Fibroblast of skin of right biceps (primary cell): ENCODE data around the gene RAD51C.
"Not testable (repeated sequence)": the region's sequence is repeated elsewhere in the genome, so short reads cannot be mapped to it uniquely, and the experiment has no call there.

Source experiments
- DNase-seq: peaks from one replicate; pipeline ENCODE4 v3.0.0-alpha.2; 2013

The RAD51C gene

DNA sequence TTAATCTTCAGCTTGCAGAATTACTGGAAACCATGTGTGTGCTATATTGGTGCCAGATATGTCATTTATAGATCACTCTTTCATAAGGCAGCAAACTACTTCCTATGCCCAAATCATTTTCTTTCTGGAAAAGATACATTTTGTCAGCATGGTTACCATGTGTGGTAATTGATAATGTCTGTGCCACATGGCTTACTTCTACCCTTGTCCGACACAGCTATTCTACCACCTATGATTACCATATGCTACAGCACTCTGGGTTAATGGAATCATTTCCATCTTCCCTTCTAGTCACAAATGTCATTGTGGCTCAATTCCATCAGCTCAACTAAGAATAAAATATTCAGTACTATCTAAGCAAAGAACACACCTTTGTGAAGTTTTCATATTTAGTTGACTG lies 55.3 kb downstream of the RAD51C start:
- no peak for DNase-seq

DNA sequence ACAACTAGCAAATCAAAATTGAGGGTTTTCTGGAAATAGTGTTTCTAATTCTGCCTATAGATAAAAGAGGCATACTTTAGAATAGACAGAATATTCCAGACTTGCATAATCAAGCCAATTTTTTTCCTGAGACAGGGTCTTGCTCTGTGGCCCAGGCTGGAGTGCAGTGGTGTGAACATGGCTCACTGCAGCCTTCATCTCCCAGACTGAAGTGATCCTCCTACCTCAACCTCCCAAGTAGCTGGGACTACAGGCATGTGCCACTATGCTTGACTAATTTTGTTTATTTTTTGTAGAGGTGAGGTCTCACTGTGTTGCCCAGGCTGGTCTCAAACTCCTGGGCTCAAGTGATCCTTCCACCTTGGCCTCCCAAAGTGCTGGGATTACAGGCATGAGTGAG lies 57.2 kb downstream of the RAD51C start:
- not testable (repeated sequence) for DNase-seq

DNA sequence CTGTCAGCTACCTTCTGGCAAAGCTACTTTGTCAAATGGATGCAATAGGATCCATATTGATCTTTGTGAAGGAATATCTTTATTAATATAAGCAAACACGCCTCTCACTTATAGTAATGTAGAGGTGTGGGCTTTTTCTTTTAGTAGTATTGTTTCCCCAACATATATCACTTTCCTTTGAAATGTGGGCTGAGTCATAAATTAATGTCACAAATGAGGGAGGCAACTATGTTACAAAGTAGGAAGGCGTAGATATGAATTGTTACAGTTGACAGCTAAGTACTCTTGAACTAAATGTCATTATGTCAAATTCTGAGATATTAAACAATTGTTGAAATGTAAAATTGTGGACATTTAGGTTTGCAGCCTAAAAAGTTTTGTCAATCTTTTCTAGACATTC lies 60.6 kb downstream of the RAD51C start:
- no peak for DNase-seq

DNA sequence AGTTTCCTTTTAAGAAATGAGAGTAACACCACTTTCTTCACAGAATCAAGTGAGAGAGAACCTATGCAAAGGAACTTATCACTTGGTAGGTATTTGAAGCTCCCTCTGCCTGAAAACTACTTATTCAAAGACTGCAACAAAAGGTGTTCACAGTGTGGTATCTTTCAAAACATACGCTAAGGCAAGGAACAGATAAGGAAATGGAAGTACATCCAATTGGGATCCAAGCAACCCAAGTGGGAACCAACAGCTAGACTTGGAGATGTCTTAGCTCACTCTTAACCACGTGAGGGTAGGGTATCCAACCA lies 62.8 kb downstream of the RAD51C start:
- DNase-seq, result no peak

DNA sequence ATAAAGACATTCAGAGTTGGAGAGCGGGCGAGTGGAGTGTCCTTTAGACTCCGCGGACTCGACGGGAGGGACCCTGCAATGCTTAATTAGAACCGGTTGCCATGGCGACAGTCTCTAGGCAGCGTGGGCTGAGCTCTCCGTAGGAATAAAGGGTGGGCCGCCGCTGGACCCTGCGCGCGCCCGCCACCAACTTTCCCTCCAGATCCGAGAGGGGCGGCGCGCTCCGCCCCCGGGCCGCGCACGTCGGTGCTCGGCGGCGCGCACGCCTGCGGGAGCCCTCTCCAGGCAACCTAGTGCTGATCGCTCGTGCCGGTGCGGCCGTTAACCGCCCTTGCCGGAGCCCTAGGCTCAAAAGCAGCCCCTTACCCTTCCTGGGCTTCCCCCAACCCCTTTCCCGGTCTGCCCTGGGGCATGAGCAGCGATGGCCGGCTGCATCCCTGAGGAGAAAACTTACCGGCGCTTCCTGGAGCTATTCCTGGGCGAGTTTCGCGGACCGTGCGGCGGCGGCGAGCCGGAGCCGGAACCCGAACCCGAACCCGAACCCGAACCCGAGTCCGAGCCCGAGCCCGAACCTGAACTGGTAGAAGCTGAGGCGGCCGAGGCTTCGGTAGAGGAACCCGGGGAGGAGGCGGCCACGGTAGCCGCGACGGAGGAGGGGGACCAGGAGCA lies 63.3 kb downstream of the RAD51C start, which contains the start of gene PPM1E:
PPM1E (plus strand) TSS at position 278 of the 669 bp plus-strand sequence.
- peak; percentile 51 for DNase-seq

DNA sequence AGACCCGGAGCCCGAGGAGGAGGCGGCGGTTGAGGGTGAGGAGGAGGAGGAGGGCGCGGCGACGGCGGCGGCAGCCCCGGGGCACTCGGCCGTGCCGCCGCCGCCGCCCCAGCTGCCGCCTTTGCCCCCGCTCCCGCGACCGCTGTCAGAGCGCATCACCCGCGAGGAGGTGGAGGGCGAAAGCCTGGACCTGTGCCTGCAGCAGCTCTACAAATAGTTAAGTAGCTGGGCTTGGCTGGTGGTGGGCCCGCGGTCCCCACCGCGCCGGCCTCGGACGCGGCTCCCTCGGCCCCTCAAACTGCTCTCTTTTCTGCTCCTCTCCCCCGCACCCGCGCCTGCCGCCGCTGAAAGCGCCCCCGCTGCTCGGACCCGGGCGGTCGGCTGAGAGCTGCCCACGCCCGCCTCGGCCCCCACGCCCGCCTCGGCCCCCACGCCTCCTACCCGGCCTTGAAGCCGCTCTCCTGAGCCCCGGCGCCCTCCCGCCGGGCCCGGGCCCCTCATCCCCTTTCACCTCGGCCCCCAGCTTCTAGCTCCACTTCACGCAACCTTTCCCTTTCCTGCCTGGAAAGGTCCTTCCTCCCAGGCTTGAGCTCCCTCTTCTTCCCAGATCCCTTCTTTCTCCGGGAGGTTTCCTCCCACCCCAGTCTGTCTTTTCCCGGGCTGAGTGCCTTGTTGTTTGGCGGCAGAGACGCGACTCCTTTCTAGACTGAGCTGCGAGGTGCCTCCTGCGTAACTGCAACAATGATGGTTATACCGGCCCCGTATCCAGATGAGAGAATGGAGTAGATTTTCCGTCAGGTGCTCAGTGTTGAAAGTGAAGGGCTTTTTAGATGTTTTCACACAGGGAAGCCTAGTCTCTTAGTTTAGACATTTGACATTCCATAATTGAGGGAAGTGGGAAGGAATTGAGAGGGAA lies 64.1 kb downstream of the RAD51C start:
- DNase-seq, result peak; percentile 2

DNA sequence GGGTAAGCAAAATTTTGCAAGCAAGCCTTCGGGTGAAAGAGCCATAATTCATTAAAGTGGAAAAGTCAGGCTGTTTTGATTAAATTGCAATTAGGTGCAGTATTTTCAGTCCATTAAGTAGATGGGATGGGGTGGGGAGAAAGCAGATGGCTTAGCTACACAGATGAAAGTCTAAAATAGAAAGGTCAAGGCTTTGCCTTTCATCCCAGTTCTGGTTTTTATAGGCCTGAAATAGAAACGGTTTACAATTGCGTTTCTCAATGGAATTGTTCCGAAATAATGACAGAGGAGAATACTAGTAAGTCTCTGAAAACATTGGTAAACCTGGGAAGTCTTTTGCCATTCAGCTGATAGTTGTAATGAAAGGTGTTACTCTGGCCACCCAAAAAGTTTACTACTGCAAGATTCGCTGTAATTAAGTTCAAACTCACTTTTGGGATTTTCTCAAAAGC lies 64.8 kb downstream of the RAD51C start:
- no peak for DNase-seq

DNA sequence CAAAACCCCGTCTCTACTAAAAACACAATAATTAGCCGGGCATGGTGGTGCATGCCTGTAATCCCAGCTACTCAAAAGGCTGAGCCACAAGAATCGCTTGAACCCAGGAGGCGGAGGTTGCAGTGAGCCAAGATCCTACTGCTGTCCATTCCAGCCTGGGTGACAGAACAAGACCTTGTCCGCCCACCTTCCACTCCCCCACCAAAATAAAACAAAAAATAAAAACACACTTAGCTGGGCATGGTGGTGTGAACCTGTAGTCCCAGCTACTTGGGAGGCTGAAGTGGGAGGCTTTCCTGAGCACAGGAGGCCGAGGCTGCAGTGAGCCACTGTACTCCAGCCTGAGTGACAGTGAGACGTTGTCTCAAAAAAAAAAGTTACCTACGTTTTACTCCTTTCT lies 66.5 kb downstream of the RAD51C start:
- DNase-seq, result no peak

DNA sequence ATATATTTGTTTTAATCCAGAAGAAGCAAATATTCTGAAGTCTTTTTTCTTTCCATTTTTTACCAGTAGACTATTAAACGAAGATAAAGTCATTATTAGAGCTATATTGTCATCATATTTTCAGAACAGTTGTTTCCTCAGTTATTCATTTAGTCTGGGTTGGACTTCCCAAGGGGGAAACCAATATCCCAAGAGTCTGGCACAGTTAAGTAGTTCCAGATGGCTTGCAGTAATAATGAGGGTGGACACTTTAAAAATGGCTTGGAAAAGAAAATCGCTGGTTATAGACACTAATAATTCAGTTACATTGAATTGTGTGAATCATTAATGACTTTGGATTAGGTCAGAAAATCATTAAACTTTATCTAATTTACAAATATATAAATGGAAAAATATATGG lies 67.1 kb downstream of the RAD51C start:
- DNase-seq, result no peak

DNA sequence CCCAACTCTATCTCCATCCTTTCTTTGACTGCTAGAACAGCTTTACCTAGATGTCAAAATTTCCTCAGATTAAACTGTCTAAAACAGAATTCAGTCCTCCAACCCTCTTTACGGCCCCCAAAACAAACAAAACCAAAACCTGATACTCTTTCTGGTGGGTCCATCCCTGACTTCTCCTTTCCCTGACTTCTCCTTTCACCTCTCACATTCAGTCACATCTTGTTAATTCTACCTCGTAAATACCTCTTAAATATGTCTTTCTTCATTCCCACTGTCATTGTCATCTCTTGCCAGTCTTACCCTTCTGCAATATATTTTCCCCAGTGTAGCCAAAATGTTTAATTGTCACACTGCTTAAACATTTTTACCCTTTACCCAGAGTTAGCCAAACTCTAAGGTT lies 67.8 kb downstream of the RAD51C start:
- DNase-seq, result no peak

DNA sequence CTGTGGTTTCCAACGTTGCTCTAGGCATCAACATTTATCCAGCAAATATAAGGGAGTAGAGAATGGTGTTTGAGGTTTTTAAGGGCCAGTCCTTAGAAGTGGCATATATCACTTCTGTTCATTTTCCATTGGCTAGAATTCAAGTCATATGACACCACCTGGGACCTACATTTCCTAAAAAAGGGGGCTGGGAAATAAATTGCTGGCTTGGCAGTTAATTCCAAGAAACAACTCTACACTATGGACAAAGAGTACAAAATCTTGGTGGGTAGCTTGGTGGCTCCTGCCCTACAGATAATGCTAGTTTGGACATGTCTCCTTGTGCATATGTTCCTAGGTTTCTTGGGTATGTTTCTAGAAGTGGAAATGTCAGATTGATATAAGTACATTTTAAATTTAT lies 70.9 kb downstream of the RAD51C start:
- no peak for DNase-seq

DNA sequence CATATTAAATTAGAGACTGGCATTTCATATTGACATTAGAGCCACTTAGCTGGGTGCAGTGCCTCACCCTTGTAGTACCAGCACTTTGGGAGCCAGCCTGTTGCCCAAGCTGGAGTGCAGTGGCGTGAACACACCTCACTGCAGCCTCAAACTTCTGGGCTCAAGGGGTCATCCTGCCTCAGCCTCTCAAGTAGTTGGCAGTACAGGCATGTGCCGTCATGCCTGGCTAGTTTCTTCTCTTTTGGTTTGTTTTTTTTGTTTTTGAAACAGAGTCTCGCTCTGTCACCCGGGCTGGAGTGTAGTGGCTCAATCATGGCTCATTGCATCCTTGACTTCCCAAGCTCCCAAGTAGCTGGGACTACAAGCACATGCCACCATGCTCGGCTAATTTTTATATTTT lies 72.0 kb downstream of the RAD51C start:
- DNase-seq, result no peak

DNA sequence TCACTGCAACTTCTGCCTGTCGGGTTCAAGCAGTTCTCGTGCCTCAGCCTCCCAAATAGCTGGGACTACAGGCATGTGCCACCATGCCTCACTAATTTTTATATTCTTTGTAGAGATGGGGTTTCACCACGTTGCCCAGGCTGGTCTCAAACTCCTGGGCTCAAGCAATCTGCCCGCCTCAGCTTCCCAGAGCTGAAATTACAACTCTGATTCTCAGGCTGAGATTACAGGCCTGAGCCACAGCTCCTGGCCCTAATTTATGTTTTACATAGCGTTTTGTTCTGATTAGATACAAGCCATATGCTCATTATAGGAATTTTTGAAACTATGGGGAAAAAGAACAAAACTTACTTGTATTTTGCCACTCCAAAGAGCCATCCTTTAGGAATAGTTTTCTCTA lies 86.1 kb downstream of the RAD51C start:
- not testable (repeated sequence) for DNase-seq

DNA sequence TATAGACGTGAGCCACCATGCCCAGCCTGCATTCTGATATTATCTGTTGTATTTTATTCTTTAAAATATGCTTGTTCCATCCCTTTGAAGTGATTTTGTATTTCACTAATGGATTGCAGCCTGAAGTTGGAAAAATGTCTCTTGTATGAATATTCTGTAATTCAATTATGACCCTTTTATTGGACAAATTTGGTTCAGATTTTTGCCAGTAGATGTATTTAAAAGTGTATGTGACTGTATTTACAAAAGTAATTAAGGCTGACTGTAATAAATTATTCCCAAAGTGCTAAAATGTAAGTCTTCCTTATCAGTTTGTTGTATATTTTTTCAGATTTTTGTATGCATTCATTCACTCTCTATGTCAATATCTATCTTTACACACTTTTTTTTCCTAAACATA lies 87.0 kb downstream of the RAD51C start:
- no peak for DNase-seq

DNA sequence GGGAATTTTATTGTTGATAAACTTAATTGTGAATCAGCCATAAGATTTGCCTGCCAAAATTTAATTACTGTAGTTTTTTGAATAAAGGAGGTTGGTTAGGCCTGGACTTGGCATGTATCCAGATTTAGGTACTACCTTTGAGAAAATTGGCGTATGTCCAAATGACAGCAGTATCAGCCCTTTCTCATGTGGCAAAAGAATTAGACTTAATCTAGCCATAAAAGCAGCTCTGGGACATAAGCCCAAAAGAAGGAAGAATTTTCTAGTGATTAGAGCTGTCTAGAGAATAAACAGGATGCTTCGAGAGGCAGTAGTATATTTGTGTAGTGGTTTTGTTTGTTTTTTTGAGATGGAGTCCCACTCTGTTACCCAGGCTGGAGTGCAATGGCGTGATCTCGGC lies 91.0 kb downstream of the RAD51C start:
- DNase-seq, result no peak

DNA sequence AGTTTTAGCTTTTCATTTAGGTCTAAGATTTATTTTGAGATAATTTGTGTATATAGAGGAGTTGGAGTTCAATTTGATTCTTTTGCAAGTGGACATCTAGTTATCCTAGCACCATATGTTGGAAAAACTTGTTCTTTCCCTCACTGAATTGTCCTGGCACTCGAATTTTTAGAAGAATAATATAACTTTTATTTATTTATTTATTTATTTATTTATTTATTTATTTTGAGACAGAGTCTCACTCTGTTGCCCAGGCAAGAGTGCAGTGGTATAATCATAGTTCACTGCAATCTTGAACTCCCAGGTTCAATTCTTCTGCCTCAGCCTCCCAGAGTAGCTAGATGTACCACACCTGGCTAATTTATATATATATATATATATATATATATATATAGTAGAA lies 92.7 kb downstream of the RAD51C start:
- no peak for DNase-seq
